ENCODE results near the gene NPAP1.
"Not testable (repeated sequence)": the region's sequence is repeated elsewhere in the genome, so short reads cannot be mapped to it uniquely, and the experiment has no call there.

Gene NPAP1

GRCh38 chr15:24675332-24676144 is at the start of gene NPAP1:
Gene NPAP1 (plus strand): TSS chr15:24675775. CDS start chr15:24675868, 93 bp downstream.
- no peak for DNase-seq

- no peak for DNase-seq
Measured at GRCh38 chr15:24627443-24627842, 48.1 kb upstream of the NPAP1 start.

GRCh38 chr15:24633082-24633481 is 42.5 kb upstream of the NPAP1 start:
- DNase-seq: no peak

- not testable (repeated sequence) for DNase-seq
Measured at GRCh38 chr15:24639412-24639811, 36.2 kb upstream of the NPAP1 start.

- no peak for DNase-seq
Measured at GRCh38 chr15:24645627-24646026, 29.9 kb upstream of the NPAP1 start.

GRCh38 chr15:24659622-24660021 is 16.0 kb upstream of the NPAP1 start:
- no peak for DNase-seq

GRCh38 chr15:24662991-24663390 is 12.6 kb upstream of the NPAP1 start:
- no peak for DNase-seq

GRCh38 chr15:24676431-24676830 is 856 bp downstream of the NPAP1 start:
- no peak for DNase-seq

- no peak for DNase-seq
Measured at GRCh38 chr15:24678485-24678884, 2.9 kb downstream of the NPAP1 start.

- DNase-seq: no peak
Measured at GRCh38 chr15:24682002-24682401, 6.4 kb downstream of the NPAP1 start.

- DNase-seq: not testable (repeated sequence)
Measured at GRCh38 chr15:24682905-24683304, 7.3 kb downstream of the NPAP1 start.

- DNase-seq: no peak
Measured at GRCh38 chr15:24683736-24684135, 8.2 kb downstream of the NPAP1 start.

GRCh38 chr15:24684313-24684712 is 8.7 kb downstream of the NPAP1 start:
- DNase-seq: no peak

GRCh38 chr15:24696201-24696600 is 20.6 kb downstream of the NPAP1 start:
- no peak for DNase-seq

- DNase-seq: no peak
Measured at GRCh38 chr15:24696842-24697241, 21.3 kb downstream of the NPAP1 start.

- DNase-seq: no peak
Measured at GRCh38 chr15:24718289-24719082, 42.9 kb downstream of the NPAP1 start.

GRCh38 chr15:24729760-24730159 is 54.2 kb downstream of the NPAP1 start:
- no peak for DNase-seq
